K562 (cell line): ENCODE measurements around the gene NPIPB2. TPM values are rescaled to one million over a fixed set of nuclear protein-coding genes. Genes with fewer than 3 reads are reported as not detected.

ENCODE experiments used
- BCL6 ChIP-seq: fragments of 250-450 bp; sonication (Bioruptor Pico); IDR thresholded peaks from 2 replicates; pipeline ENCODE4 v1.4.0; 2020
- CHD2 ChIP-seq: IDR thresholded peaks from 2 replicates; pipeline ENCODE4 v1.6.1; 2011; ENCODE audit warnings: low read depth, low read length
- FOXM1 ChIP-seq, 2 experiments: fragments of 450-650 bp in 1 of 2; sonication (generic) in 1 of 2; formaldehyde crosslinking in 1 of 2; IDR thresholded peaks; 2 replicates each; pipeline versions ENCODE4 v1.6.1 to v1.9.0; 2017 to 2022; ENCODE audit warnings: low read depth in 2 of 2, mild to moderate bottlenecking in 2 of 2, missing genetic modification reagents in 1 of 2, moderate library complexity in 1 of 2
- FUS ChIP-seq: fragments of 200-400 bp; formaldehyde crosslinking; optimal IDR thresholded peaks from 2 replicates; pipeline ENCODE3; 2017; ENCODE audit warnings: low read depth, low read length
- HEY1 ChIP-seq: fragments of 250-450 bp; sonication (Bioruptor Pico); IDR thresholded peaks from 2 replicates; pipeline ENCODE4 v1.5.0; 2020; ENCODE audit warnings: mild to moderate bottlenecking, moderate library complexity, borderline replicate concordance
- HNRNPL ChIP-seq: fragments of 200-400 bp; formaldehyde crosslinking; IDR thresholded peaks from 2 replicates; pipeline ENCODE4 v1.6.1; 2017; ENCODE audit warnings: low read depth, mild to moderate bottlenecking, low read length
- MBD2 ChIP-seq: sonication (generic); IDR thresholded peaks from 2 replicates; pipeline ENCODE4 v1.6.1; 2016; ENCODE audit warnings: low read depth, borderline replicate concordance
- MED1 ChIP-seq: sonication (generic); formaldehyde crosslinking; IDR thresholded peaks from 2 replicates; pipeline ENCODE4 v1.8.1; 2023; ENCODE audit warnings: missing genetic modification reagents, borderline replicate concordance
- MTA1 ChIP-seq: fragments of 450-650 bp; IDR thresholded peaks from 2 replicates; pipeline ENCODE4 v1.6.1; 2017; ENCODE audit warnings: borderline replicate concordance
- PKNOX1 ChIP-seq: fragments of 450-650 bp; IDR thresholded peaks from 2 replicates; pipeline ENCODE4 v1.6.1; 2016
- POLR2AphosphoS5 ChIP-seq: IDR thresholded peaks from 2 replicates; pipeline ENCODE4 v1.6.1; 2011; ENCODE audit warnings: mild to moderate bottlenecking, low read depth, low read length, moderate library complexity; ENCODE audit not compliant: control insufficient read depth, insufficient read depth
- SREBF2 ChIP-seq: sonication (generic); formaldehyde crosslinking; IDR thresholded peaks from 2 replicates; pipeline ENCODE4 v1.4.0; 2020; ENCODE audit warnings: mild to moderate bottlenecking, missing genetic modification reagents
- VEZF1 ChIP-seq: fragments of 200-800 bp; sonication (Bioruptor generic); IDR thresholded peaks from 2 replicates; pipeline ENCODE4 v1.6.1; 2017; ENCODE audit warnings: missing genetic modification characterization, missing compliant biosample characterization
- YBX1 ChIP-seq: fragments of 450-650 bp; IDR thresholded peaks from 2 replicates; pipeline ENCODE4 v1.7.1; 2016; ENCODE audit warnings: mild to moderate bottlenecking
- ZNF24 ChIP-seq: fragments of 450-650 bp; IDR thresholded peaks from 2 replicates; pipeline ENCODE4 v1.6.1; 2016
- ZNF407 ChIP-seq: fragments of 450-650 bp; IDR thresholded peaks from 2 replicates; pipeline ENCODE4 v1.6.1; 2016; ENCODE audit warnings: low read depth
- ZNF444 ChIP-seq: fragments of 250-450 bp; sonication (Bioruptor Pico); IDR thresholded peaks from 2 replicates; pipeline ENCODE4 v1.4.0; 2020; ENCODE audit warnings: mild to moderate bottlenecking, moderate library complexity
- polyA plus RNA-seq, 8 experiments: library from polyadenylated mRNA; depleted of rRNA in 4 of 8; stranded (reverse) in 5 of 8; unstranded in 3 of 8; fragments of >200 nt; fragmentation: Nextera tagmentation in 2 of 8; fragmentation: Illumina TruSeq in 1 of 8; extraction: Ambion mirVana in 2 of 8; extraction: Trizol in 1 of 8; gene quantifications; 2 replicates each; pipeline versions ENCODE4 v1.2.1 to v1.2.3, GENCODE V29; 2011 to 2014; ENCODE audit warnings: inconsistent platforms in 1 of 8, missing spikeins in 1 of 8
- total RNA-seq, 7 experiments: library from RNA; depleted of rRNA in 6 of 7; stranded (reverse); fragments of >200 nt in 6 of 7; fragmentation: Illumina TruSeq in 2 of 7; extraction: Trizol in 2 of 7; gene quantifications; 2 replicates each; pipeline versions ENCODE4 v1.2.1 to v1.2.3, GENCODE V29; 2011 to 2021; ENCODE audit warnings: low replicate concordance in 1 of 7

Gene NPIPB2
- total and polyA plus RNA-seq, 9 of the 15 experiments (the other 6 are each of a cell fraction or from before 2014, with no cell fraction given), result 0.21 to 2.9 (median 1.6) TPM; not detected in 1

GRCh38 chr16:11915644-11916523 is 26.0 kb downstream of the NPIPB2 start, which contains the start of gene GSPT1 (continued):
- peak; percentile 100 for TF ChIP-seq ZNF407
- TF ChIP-seq HEY1 (CRISPR knock-in tag), result no peak
- no peak for TF ChIP-seq ZNF24
- peak; percentile 79; the same call in 1 of the 2 replicates for TF ChIP-seq BCL6 (CRISPR knock-in tag)
- TF ChIP-seq ZNF444 (CRISPR knock-in tag), result no peak
- peak; percentile 51; the same call in 1 of the 2 replicates for TF ChIP-seq CHD2
- TF ChIP-seq MED1 (CRISPR knock-in tag), result no peak
- TF ChIP-seq SREBF2 (CRISPR knock-in tag), result no peak
- TF ChIP-seq PKNOX1, result peak; percentile 65
- peak; percentile 53 for TF ChIP-seq FUS
- no peak for TF ChIP-seq YBX1
- TF ChIP-seq HNRNPL, result 0 out of 2 replicates have a peak, but pooled peaks have one; percentile 53
- peak; percentile 96 for TF ChIP-seq MBD2
- TF ChIP-seq FOXM1 (IDR thresholded peaks at IDR 0.05; ENCODE audit: low read depth), result no peak
- TF ChIP-seq FOXM1 (CRISPR knock-in tag; IDR thresholded peaks at IDR 0.05; ENCODE audit: low read depth), result no peak
- TF ChIP-seq MTA1, result peak; percentile 69; the same call in 1 of the 2 replicates
- TF ChIP-seq VEZF1, result peak; percentile 96
- peak; percentile 75; the same call in 1 of the 2 replicates for TF ChIP-seq POLR2AphosphoS5
